COR-L47 (cell line): Measurements from ENCODE around the gene DOHH.
A peak's percentile ranks its signal among the peaks of the same experiment; 100 is the strongest.
"Not testable (repeated sequence)": the region's sequence is repeated elsewhere in the genome, so short reads cannot be mapped to it uniquely, and the experiment has no call there.

ENCODE experiments used
- DNase-seq: peaks from one replicate; lab custom pipeline; 2025; lab: John Stamatoyannopoulos, UW

The DOHH gene

GRCh38 chr19:3519126-3519525, 18.7 kb upstream of the DOHH start:
- no peak for DNase-seq

- DNase-seq, result no peak
These were observed 18.2 kb upstream of the DOHH start for GRCh38 chr19:3518659-3519058.

- DNase-seq, result no peak
These were observed 17.8 kb upstream of the DOHH start for GRCh38 chr19:3518255-3518654.

DNA sequence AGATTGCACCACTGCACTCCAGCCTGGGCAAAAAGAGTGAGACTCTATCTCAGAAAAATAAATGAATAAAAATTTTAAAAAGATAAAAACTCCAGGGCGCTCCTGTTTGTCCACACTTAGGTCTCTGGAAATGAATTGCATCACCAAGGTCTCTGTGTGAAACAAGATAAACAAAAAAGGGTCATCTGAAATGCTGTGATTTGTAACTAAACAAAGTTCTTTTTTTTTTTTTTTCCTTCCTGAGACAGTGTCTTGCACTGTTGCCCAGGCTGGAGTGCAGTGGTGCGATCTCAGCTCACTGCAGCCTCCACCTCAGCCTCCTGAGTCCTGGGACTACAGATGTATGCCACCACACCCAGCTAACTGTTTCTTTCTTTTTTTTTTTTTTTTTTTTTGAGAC, 17.2 kb upstream of the DOHH start:
- DNase-seq, result no peak

GRCh38 chr19:3516675-3517207, 16.3 kb upstream of the DOHH start:
- DNase-seq, result peak; percentile 92

GRCh38 chr19:3515891-3516422, 15.5 kb upstream of the DOHH start:
- DNase-seq, result no peak

DNA sequence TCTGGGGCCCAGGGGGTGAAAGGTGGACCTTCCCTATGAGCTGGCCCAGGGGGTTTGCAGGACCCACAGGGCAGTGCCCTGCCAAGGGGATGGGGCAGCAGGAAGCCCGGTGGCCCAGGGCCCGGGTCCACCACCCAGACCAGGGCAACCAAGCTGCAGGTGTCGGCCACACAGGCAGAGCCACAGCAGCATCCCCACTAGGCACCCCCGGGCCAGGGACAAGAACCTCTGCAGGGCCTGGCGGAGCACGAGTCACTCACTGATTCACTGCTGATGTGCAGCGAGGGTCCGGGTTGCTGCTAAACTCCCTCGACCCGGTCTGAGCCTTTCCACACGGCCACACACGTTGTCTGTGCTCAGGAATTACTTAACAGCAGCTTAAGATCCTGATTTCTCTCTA, 14.5 kb upstream of the DOHH start:
- no peak for DNase-seq

DNA sequence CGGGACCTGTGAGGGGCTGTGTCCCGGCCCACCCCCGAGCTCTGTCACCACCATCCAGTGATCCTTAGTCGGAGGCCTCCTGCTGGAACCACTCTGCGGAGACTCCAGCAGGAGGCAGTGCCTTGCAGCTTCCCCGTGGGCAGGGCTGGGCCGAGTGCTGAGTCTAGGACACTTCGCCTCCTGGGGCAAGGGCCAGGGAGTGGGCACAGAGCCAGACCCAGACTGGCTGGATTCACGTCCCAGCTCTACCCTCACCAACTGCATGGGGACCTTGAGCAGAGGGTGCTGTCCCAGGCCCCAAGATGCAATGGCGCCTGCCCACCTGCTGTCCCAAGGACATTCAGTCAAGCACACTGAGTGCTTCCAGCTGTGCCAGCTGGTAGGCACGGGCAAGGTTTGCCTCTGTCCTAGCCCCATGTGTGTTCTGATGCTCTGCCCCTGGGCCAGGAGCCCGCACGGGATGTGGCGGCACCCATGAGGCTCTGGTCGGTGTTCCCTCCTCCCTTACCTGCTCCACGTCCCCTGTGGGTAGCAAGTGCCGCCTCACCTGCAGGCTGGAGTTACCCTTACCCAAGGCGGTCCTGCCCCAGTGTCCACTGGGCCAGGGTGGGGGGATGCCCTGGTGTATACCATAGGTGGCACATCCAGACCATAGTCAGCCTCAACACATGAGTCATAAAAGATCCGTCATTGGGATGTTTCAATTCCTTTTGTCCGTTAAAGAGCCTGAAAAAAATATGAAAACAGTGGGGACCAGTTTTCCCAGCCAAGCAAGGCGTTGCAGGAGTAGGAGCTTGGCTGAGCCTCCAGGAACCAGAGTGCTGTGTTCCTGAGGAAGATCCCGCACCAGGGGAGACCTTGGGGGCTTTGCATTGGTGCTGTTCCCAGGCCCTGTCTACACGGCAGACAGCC, 13.0 kb upstream of the DOHH start:
- no peak for DNase-seq

DNA sequence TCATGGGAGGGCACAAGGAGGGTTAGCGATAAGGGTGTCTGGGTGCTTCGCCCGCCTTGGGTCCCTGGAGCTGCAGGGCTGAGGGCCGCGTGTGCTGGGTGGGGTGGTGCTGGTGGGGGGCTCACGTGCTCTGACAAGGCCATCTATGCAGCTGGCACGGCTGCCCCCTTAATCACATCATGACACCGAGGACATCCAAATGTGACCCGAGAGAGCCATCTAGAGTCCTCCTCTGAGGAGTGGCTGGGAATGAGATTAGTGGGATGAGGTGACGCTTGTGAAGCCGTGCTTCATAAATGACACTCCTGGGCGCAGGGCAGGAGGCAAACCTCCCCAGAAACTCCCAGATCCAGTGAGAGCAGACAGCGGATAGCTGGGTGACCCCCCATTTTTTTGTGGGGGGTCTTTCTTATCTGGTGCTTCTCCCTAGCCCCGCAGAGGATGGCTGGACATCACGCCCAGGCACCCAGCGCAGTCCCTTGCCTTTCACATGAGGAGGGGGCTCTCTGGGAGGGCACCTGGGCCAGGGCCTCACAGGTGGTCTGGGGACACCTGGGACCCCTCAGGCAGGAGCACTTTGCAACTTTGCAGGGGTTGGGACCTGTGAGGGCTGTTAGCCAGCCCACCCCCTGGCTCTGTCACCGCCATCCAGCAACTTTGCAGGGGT, 12.2 kb upstream of the DOHH start:
- DNase-seq, result no peak

- no peak for DNase-seq
These were observed 11.2 kb upstream of the DOHH start for GRCh38 chr19:3511506-3512251.

GRCh38 chr19:3510727-3511126, 10.3 kb upstream of the DOHH start:
- no peak for DNase-seq

- DNase-seq, result no peak
These were observed 9.1 kb upstream of the DOHH start for GRCh38 chr19:3509566-3509989.

DNA sequence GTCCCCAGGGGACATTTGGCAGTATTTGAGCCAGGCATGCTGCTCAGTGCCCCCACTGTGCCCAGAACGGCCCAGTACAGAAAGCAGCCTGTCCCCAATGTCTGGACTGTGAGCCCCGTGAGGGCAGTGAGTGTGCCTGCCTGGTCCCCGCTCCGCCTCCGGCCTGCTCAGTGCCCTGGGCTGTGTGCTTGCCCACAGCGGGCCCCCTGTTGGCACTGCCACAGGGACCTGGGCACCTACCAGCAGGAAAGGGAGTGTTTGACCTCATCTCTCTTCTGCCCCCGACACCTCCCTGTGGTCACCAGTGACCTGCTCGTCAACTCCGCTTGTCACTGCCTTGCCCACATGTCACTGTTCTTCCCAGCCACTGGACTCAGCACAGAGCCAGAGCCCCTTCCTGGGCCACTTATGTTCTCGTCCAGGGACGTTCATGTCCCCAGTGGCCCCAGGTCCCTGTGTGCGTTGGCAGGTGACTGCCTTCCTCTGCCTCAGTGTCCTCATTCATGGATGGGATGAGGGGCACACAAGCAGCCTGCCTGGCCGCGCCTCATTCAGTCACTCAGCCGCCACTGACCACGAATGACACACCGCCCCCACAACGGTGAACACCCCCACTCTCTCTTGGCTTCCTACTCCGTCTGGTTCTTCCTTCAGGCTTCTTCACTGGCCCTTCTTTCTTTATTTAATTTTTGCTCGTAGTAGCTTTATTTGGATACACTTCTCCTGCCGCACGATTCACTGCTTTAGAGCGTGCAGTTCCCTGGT, 8.5 kb upstream of the DOHH start:
- DNase-seq, result no peak

DNA sequence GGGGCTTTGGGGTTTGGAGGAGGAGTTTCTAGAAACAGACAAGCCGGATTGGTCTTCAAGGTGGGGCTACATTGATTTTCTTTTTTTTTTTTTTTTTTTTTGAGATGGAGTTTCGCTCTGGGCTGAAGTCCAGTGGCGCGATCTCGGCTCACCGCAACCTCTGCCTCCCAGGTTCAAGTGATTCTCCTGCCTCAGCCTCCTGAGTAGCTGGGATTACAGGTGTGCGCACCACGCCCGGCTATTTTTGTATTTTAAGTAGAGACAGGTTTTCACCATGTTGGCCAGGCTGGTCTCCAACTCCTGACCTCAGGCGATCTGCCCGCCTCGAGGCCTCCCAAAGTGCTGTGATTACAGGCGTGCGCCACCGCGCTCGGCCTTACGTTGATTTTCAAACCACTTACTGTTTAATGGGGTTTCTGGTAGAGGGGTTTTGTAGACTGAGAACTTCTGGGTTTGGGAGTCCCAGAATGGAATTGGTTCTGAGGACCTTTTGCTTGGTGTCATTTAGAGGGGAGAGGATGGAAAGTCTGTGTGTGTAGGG, 7.7 kb upstream of the DOHH start:
- not testable (repeated sequence) for DNase-seq

DNA sequence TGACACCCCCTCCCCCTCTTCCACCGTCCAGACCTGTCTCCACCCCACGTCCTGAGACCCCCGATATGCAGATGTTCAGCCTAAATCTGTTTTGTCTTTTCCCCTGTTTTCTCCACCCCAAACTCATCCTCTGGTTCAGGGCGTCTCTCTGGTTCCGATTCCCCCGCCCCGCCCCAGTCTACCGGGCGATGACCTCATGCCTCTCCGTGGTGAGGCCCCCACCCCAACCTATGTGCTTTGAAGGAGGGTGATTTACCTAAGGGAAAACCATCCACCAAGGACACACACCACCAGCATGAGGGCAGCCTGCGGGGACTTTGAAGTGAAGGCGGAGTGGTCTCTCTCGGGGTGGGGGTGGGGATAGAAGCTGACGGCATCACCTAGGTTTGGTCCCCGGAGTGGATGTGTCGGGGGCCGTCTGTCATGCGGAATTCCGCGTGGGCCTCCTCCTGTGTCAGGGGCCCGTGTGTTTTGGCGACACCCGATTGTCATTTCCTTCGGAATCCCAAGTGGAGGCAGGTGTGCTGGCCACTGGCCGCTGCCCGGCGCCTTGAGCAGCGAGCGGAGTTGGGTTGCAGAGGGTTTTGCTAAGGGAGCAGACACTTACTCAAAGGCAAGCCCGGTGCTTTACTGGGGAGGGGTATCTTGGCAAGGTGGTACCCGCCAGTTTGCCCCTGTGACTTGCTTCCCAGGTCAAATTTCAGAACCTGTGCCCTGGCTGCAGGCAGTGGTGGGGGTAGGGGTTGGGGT, 7.1 kb upstream of the DOHH start:
- peak; percentile 13 for DNase-seq

DNA sequence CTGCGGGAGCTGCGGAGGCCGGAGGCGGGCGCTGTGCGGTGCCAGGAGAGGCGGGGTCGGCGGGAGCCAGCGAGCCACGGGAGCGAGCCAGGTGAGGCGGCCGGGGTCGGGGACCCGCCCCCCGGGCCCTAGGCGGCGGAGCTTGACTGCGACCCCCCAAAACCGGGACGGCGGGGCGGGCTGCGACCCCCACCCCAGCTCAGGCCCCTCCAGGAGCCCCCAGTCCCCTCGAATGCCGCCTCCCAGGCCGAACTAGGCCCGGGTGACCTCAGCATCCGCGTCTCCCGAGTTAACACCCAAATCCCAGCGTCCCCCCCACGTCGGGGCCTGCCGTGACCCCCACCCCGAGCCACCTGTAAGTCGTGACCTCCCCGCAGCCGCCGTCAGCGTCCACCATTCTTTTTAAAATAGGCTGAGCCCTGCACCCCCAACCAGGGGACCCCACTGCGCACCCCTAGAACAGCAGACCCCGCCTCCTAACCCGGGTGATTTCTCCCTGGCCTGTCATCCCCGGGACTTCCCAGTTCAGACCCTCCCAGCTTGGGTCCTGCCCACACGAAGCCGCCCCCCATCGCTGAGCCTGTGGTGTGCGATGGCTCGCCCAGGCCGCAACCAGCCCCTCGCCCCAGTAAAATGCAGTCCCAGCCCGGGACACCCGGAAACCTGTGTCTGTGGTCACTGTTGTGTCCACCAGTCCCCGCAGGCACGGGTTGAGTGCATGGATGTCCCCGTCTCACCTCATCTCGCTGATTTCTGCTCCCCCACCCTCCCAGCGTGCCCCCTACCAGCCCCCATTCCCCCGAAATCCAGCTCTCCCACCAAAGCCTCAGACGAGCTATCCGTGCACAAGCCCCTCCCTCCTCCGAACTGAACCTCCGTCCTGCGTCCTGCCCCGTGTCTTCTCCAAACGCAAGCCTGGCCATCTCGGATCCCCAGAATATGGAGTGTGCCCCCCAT, 6.2 kb upstream of the DOHH start:
- DNase-seq, result no peak

GRCh38 chr19:3505598-3506383, 5.3 kb upstream of the DOHH start, which contains the start of gene FZR1:
FZR1 (plus strand) TSS chr19:3506311; CDS start chr19:3522990, 16,679 bp downstream.
- DNase-seq, result peak; percentile 99

DNA sequence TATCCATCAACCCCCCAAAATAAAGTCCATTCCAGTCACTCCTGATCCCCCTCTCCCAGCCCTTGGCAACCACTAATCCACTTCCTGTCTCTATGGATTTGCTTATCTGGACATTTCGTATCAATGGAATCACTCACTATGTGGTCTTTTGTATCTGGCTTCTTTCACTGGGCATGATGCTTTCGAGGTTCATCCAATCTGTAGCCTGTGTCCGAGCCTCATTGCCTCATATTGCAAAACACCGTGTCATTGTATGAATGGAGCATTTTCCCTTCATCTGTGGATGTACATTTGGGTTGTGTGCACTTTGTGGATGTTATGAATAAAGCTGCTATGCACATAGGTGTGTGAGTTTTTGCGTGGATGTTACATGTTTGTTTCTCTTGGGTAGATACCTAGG, 4.3 kb upstream of the DOHH start:
- DNase-seq, result no peak
